C4-2B (cell line): ENCODE results near the gene RHOD.
A peak's percentile ranks its signal among the peaks of the same experiment; 100 is the strongest.

Experiments
- H3K27ac ChIP-seq: fragments of 450-650 bp; 2 replicates; pipeline ENCODE4 v1.5.1; 2017
- ZFX ChIP-seq: fragments of 450-650 bp; IDR thresholded peaks from 2 replicates; pipeline ENCODE4 v1.6.1; 2017
- TF ChIP-seq, protein P1 (sequence below): fragments of 450-650 bp; conservative IDR thresholded peaks from 2 replicates; pipeline ENCODE4 v1.5.1; 2017; ENCODE audit warnings: mild to moderate bottlenecking

Gene RHOD

GRCh38 chr11:67056267-67057204, at the start of gene RHOD:
TSS of gene RHOD (plus strand) at chr11:67056847. CDS start at chr11:67056903, 56 bp downstream.
- TF ChIP-seq, protein P1, sequence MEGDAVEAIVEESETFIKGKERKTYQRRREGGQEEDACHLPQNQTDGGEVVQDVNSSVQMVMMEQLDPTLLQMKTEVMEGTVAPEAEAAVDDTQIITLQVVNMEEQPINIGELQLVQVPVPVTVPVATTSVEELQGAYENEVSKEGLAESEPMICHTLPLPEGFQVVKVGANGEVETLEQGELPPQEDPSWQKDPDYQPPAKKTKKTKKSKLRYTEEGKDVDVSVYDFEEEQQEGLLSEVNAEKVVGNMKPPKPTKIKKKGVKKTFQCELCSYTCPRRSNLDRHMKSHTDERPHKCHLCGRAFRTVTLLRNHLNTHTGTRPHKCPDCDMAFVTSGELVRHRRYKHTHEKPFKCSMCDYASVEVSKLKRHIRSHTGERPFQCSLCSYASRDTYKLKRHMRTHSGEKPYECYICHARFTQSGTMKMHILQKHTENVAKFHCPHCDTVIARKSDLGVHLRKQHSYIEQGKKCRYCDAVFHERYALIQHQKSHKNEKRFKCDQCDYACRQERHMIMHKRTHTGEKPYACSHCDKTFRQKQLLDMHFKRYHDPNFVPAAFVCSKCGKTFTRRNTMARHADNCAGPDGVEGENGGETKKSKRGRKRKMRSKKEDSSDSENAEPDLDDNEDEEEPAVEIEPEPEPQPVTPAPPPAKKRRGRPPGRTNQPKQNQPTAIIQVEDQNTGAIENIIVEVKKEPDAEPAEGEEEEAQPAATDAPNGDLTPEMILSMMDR: no peak
- TF ChIP-seq ZFX: peak; percentile 98
- H3K27ac ChIP-seq: peak within 1 kb of the TSS; percentile 80

DNA sequence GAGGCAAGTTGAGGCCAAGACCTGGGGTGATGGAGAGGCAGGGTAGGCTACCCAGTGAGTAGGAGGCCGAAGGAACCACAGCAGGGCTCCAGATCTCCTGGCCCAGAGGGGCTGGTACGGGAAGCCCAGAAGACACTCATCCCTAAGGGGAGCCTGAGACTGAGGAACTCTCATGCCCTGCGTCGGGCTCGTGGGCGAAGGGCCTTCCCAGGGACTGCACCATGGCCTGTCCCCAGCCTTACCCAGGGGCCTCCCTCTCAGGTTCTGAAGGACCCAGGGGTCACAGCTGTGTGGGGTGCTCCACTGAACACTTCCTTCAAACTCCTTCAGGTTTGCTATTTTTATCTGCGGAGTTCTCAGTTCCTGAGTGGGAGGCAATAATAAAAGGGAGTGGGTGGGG, 49.5 kb upstream of the RHOD start:
- H3K27ac ChIP-seq: no peak overlapping the region
- TF ChIP-seq ZFX: no peak
- TF ChIP-seq, protein P1: no peak

DNA sequence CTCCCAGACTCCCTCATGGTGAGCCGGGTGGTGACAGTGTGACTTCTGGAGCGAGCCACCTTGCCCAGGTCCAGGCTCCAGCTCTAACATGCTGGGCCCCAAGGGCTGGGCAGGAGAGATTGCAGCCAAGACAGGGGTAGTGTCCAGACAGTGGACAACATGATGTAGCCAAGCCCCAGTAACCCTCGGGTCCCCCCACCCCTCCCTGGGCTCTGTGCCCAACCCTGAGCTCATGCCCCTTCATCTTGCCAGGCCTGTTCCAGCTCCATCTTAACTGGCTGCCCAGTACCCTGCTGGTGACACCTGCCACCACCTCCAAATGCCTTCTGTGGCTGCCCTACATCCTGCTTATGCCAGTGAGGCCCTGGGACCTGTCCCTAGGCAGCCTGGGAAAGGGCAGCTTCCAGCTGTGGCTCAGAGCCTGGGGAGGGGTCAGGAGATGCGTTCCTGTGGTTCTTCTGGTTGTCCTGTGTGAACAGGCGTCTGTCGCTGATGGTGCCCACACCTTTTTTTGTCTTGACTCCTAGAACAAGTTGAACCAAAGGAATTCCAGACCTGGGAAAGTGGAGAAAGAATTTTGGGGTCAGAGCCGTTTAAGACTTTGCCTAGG, 46.2 kb upstream of the RHOD start:
- TF ChIP-seq, protein P1: no peak
- no peak for TF ChIP-seq ZFX
- no peak overlapping the region for H3K27ac ChIP-seq

DNA sequence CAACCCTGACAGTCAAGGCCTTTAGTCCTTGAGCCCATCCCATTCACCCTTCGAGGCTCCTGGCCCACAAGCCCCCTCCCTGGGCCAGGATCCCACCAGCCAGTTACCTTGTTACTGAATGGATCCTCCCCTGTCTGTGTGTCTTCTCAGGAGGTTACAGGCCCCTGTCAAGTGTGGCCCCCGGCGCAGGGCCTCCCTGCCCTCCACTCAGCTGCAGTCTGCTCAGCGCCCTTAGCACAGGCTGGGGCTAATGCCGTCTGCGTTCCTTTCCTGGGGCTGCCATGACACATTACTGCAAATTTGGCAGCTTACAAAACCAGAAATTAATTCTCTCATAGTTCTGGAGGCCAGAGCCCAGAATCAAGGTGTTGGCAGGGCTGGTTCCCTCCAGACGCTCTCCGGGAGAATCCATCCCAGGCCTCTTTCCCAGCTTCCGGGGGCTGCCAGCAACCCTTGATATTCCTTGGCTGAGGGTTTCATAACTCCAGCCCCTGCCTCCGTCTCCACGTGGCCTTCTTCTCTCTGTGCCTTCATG, 43.1 kb upstream of the RHOD start:
- no peak overlapping the region for H3K27ac ChIP-seq
- TF ChIP-seq, protein P1: no peak
- TF ChIP-seq ZFX: no peak

DNA sequence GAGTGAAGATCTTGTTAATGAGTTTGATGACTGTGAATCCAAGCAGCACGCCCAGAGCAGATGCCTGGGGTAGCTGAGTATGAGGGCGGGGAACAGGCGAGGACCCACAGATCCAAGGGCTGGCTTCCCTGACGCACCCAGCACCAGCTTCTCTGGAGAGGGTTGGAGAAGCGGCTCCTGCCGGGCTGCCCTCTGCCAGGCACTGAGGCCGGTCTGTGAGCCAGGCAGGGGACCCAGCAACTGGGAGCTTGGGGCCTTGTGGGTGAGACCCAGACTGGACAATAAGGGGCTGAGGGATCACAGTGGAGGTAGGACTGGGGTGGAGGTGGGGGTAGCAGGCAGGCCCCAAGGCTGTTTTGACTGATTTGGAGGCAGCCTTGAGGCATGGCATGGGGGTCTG, 42.3 kb upstream of the RHOD start:
- TF ChIP-seq, protein P1: no peak
- TF ChIP-seq ZFX: no peak
- H3K27ac ChIP-seq: no peak overlapping the region

DNA sequence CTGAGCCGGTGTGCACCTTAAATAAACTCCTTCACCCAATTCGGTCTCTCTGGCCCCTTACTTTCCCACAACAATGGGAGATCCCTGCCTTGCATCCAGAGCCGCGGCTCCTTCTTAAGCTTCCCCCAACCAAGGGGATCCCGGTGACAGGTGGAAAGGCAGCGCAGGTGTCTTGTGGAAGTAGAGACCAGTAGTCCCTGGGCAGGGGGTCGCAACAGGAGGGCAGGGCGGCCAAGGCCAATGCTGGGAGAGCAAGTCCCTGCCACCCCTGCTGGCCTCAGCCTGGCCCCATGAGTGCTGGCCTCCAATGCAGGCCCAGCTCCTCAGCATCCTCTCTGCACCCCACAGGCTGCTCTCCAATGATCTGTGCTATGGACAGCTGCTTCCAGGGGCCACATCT, 41.6 kb upstream of the RHOD start:
- no peak overlapping the region for H3K27ac ChIP-seq
- TF ChIP-seq, protein P1: no peak
- TF ChIP-seq ZFX: no peak

DNA sequence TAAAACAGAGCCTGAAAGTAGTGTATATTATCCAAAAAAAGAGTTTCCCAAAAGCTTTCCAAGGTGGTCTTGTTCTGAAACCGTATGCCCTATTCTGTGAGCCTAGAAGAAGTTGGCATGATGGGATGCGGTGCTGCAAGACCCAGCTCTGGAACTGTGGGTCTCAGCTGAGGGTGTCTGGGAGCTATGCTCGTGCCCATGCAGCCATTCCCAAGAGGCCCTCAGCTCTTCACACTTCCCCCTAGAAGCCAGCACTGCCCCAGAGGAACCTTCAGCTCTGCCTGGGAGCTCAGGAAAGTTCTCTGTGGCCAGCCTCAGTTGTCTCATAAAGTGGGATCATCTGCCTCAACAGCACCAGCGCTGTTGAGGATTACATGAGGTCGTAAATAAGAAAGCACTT, 40.1 kb upstream of the RHOD start:
- TF ChIP-seq, protein P1: no peak
- TF ChIP-seq ZFX: no peak
- no peak overlapping the region for H3K27ac ChIP-seq
